GM12878 (cell line): ENCODE results near the gene BTBD19.

ENCODE experiments used
- SUZ12 ChIP-seq: fragments of 200-600 bp; sonication (generic); IDR thresholded peaks from one replicate; pipeline ENCODE4 v1.6.1; 2018; ENCODE audit warnings: antibody characterized with exemption, mild to moderate bottlenecking; ENCODE audit not compliant: unreplicated experiment
- TF ChIP-seq, protein P1 (sequence below), 3 experiments: IDR thresholded peaks in 2 of 3; conservative IDR thresholded peaks in 1 of 3; 2 replicates each; pipeline ENCODE4 v1.5.1; 2011; ENCODE audit warnings: low read depth in 3 of 3, low read length in 3 of 3, mild to moderate bottlenecking in 3 of 3, control low read depth in 2 of 3, moderate library complexity in 2 of 3, inconsistent platforms in 1 of 3, mixed read lengths in 1 of 3; ENCODE audit not compliant: control insufficient read depth in 2 of 3, insufficient read depth in 1 of 3; ENCODE audit errors: extremely low read depth in 1 of 3

DNA sequence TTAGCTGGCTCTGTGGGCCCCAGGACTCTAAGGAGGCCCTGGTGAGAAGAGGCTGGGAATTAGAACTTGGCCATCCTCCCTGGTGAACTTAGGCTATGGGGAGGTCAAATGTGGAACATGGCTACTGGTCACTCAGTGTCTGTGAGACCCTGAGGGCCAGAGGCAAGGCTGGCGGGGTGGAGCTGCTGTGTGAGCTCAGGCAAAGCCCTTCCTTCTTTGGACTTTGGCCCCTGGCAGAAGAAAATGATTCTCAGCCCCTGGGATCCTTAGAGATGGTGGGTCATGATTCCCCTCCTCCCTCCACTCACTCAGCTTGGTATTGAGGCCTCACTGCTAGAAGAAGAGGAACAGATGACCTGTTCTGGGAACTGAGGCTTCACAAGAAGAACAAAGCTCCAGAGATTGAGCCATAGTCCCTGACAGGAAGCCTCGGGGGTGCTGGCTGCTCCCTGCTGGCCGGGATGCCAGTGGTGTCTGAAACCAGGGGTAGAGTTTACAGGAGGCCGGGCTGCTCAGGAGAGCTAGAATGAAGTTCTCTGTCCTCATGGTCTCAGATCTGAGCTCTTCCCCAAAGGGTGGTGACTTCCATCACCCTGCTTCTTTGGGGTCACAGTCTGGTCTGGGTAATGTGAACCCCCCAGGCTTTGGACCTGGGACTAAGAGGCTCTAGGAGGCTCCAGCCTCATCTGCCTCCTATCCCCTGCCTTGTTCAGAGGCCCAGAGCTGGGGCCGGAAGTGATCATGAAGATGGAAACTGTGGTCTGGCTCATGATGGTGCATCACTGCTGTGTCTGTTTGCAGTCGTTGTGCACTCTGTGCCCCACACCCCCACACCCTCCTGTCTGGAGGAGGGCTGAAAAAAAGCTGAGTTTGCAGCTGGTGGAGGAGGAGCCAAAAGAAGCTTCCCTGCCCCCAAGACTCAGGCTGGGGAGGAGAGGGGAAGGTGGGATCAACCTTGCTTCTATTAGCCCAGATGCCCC, 905 bp downstream of the BTBD19 start:
- TF ChIP-seq, protein P1, sequence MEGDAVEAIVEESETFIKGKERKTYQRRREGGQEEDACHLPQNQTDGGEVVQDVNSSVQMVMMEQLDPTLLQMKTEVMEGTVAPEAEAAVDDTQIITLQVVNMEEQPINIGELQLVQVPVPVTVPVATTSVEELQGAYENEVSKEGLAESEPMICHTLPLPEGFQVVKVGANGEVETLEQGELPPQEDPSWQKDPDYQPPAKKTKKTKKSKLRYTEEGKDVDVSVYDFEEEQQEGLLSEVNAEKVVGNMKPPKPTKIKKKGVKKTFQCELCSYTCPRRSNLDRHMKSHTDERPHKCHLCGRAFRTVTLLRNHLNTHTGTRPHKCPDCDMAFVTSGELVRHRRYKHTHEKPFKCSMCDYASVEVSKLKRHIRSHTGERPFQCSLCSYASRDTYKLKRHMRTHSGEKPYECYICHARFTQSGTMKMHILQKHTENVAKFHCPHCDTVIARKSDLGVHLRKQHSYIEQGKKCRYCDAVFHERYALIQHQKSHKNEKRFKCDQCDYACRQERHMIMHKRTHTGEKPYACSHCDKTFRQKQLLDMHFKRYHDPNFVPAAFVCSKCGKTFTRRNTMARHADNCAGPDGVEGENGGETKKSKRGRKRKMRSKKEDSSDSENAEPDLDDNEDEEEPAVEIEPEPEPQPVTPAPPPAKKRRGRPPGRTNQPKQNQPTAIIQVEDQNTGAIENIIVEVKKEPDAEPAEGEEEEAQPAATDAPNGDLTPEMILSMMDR (IDR thresholded peaks at IDR 0.05 in 2 of 3, conservative IDR thresholded peaks at IDR 0.05 in 1 of 3; ENCODE audit: control insufficient read depth in 2 of 3, extremely low read depth in 1 of 3, insufficient read depth in 1 of 3, low read depth in 3 of 3, low read length in 3 of 3), result no peak
- TF ChIP-seq SUZ12, result no peak
